GM18508 (cell line): ENCODE measurements around the gene LDLRAD3.

ENCODE experiments used
- ATAC-seq: cut with Tn5 transposase; IDR thresholded peaks from one replicate; pipeline ENCODE4 v1.9.1; 2021; ENCODE audit warnings: moderate number of reproducible peaks; ENCODE audit not compliant: insufficient read depth, unreplicated experiment

The LDLRAD3 gene

DNA sequence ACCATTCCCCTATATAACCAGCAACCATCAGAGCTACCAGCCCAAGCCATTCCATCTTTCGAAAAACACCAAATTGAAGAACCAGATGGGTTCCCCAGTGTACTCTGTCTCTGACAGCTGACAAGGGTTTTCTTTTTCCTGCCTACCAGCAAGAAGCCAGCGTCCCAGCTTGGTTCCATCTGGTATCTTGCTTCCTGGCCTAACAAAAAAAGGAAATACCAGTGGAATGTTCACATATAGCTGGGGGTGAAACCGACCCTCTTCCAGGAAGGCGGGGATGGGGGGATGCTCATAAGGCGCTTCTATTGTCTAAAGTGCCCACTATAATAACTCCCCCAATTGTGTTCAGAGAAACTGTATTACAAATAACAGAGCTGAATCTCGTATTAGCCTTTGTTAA, 172.3 kb downstream of the LDLRAD3 start:
- ATAC-seq, result no peak

DNA sequence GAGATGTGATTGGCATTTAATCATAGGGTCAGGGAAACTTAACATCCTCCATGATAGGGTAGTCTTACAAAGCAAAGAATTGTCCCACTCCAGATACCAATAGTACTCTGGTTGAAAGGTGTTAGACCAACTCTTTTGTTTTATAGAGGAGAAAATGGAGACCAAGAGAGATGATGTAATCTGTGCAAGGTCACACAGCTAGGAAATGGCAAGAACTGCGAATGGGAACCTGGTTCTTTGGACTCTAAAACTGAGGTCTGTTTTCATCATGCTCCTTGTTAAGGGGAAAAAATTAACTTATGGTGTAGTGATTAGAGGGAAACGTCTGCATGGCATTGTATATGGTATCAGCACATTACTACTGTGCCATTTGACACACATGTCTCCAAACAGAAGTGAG, 174.2 kb downstream of the LDLRAD3 start:
- no peak for ATAC-seq

DNA sequence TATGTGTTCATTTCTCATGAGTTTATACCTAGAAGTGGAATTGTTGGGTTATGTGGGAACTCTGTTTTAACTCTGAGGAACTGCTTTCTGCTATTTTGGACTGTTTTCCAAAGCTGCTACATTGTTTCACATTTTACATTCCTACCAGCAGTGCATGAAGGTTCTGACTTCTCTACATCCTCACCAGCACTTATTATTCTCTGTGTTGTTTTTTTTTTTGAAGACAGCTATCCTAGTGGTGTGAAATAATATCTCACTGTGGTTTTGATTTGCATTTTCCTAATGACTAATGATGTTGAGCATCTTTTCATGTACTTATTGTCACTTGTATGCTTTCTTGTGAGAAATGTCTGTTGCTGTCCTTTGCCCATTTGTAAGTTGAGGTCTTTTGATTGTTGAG, 175.4 kb downstream of the LDLRAD3 start:
- no peak for ATAC-seq

DNA sequence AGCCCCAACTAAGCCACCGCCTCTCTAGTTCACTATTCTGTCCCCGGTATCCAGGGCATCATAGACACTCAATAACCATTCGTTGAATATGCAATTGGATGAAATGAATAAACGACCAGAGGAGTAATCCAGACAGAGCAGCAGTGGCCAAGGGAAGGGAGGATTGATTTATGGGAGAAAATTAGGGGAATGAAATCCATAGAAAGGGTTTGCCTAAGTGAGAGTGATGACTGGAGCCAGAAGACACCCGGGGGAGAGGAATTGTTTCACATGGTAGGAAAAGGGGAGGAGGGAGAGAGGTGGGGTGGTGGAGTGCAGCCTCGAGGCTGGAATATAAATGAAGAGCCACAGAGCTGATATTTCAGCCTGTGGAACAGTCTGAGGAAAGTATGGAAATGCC, 177.2 kb downstream of the LDLRAD3 start:
- no peak for ATAC-seq

DNA sequence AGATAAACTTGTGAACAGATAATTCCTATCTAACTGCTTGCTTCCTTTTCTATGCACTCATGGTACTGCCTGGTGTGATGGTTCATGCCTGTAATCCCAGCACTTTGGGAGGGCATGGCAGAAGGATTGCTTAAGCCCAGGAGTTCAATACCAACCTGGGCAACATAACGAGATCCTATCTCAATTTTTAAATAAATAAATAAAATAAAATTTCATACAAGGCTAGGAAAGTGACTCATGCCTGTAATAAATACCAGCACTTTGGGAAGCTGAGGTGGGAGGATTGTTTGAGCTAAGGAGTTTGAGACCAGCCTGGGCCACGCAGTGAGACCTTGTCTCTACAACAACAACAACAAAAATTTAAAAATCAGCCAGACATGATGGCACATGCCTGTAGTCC, 178.8 kb downstream of the LDLRAD3 start:
- no peak for ATAC-seq

DNA sequence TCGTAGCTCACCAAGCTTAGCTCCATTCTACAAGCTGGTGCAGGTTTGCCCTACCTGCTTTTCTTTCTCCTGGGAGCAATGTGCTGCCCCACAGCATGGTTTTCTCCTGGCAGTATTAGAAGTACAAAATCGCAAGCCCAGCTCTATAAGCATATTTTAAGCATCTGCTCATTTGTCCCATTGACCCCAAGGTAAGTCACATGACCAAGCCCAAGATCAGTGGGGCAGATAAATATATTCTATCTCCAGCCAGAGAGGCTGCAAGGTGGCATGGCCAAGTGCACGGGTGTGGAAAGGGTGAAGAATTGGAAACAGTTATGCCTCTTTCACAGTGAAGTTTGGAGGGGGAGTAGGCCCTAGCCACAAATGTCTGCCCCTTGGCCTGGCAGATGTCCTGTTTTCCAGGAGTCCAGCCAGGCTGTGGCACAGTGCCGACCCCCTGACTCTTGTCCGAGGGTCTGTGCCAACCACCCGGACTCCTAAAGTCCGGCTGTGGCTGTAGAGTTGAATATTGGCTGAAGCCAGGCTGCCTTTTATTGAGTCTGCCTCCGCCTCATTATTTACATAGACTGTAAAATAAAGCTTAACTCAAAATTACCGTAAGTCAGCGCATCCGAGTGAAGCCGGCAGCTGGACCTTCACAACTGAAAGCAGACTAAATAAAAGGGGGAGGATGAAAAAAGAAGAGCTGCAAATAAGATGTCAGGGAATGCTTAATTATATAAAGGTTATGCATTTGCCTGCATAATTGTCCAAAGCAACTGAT, 179.7 kb downstream of the LDLRAD3 start:
- ATAC-seq, result no peak

DNA sequence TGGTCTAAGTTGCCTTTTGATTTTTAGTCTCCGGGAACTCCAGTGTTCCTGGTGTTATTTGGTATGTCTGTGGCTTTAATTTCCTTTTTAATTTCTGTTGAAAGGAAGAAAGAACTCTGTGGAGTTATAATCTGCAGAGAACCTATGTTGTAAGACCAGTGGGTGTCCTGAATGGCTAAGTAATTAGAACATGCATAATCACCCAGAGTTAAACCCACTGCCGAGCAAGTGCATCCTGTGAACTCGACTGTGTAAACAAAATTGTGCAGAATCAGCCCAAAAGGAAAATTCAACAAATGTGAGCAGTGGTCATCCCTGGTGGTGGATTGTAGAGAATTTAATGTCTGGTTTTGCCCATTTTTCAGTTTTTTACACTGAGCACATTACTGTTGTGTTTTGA, 182.8 kb downstream of the LDLRAD3 start:
- no peak for ATAC-seq

DNA sequence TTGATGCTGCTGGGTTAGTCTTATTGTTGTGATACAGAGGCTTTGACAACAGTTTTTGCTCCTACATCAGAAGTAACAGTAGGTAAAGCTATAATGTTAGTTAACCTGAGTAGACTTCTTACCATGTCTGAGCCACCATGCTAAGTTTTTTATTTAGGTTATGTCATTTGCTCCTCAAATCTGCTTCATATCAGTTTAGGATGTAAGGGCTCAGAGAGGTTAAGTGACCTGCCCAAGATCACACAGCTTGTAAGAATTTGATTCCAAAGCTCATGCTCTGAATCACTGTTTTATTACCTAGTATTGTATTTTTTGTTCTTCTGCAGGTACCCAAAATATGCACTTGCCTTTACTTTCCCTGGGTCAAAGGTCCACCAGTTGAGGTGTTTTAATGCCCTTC, 183.7 kb downstream of the LDLRAD3 start:
- ATAC-seq, result no peak

DNA sequence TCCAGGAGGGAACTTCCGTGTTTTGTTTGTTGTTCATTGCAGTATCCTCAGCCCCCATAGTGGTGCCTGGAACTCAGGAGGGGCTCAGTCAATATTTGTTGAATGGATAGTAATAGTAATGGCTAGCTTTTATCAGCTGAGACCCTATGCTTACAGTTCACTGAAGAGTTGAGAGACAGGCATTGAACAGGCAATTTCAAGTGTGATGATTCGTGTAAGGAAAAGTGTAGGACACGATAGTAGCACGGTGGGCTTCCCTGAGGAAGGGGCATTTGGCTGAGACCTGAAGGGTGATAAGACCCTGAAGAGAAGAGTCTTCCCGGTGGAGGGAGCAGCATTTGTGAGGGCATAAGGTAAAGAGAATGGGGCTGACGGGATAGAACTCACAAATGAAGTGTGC, 186.1 kb downstream of the LDLRAD3 start:
- ATAC-seq, result no peak

DNA sequence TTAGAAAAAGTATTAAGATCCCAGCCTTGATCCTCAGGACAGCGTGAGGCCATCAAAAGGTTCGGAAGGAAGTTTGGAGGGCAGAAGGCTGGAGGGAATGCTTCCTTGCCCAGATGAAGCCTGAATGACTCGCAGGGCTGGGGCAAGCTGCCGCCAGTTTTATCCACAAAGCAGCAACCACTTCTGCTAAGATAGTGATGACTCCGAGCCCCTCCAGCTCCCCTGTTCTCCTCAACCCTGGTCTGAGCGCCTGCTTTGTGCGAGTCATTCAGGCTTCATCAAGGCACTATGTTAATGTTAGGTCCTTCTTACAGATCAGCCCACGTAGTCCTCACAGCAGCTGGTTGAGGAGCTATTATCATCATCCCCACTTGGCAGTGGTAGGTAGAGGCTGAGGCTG, 186.5 kb downstream of the LDLRAD3 start:
- ATAC-seq, result no peak

DNA sequence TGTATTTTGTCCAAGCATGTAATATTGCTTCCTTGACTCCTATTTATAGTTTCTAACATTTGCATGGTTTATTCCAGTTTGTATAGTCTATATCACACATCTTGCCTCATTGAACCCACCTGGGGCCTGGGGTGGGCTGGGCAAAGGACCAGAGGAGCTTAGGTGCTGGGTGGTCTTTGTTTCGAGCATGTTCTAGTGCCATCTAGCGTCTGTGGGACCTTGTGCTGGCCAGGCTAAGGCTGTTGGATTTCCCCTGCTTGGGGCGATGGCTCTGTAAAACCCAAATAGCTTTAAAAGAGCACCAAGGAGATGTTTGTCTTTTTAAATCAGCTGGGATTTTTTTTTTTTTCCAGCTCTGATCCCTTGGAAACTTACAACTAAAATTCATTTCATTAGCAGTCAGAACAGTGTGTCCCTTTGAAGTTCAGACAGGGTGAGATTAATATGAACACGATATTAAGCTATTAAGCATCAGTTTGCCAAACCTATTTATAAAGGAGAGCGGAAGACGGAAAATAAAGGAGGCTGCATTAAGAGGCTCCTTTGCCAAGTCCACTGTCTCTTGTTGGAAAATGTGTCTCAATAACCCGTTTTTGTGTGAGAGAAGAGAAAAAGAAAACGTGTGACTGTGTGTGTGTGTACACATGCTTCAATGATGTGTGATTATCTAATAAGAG, 188.0 kb downstream of the LDLRAD3 start:
- no peak for ATAC-seq

DNA sequence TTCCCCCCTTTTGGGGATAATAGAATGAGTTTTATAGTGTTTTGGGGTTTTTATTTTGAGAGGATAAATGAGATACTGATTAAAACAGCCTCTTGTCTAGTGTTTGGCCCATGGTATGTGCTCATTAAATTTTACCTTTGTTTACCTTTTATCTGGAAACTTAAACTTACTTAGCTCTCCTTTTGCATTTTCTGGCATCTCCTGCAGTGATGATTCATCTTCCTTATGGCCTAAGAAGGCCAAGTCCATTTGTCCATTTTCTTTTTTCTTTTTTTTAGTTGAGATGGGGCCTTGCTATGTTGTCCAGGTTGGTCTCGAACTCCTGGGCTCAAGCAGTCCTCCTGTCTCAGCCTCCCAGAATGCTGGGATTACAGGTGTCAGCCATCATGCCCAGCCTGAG, 189.1 kb downstream of the LDLRAD3 start:
- ATAC-seq, result no peak

DNA sequence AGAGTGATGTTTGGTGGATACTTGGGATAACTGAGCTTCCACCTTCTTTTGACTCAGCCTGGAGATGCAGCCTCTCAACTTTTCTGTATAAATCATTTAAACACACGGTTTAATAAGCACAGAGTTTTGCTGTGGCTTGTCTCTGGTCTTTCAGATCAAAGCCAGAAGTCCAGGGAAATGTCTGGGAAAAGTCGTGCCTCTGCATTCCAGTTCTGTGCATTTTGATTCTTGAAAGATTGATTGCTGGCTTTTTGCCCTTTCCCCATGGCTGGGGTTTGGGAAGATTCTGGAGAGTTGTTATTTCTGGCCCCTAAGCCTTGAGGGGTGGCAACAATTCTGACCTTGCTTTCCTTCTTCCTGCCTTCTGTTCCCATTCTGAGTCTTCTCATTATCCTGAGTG, 191.2 kb downstream of the LDLRAD3 start:
- no peak for ATAC-seq

DNA sequence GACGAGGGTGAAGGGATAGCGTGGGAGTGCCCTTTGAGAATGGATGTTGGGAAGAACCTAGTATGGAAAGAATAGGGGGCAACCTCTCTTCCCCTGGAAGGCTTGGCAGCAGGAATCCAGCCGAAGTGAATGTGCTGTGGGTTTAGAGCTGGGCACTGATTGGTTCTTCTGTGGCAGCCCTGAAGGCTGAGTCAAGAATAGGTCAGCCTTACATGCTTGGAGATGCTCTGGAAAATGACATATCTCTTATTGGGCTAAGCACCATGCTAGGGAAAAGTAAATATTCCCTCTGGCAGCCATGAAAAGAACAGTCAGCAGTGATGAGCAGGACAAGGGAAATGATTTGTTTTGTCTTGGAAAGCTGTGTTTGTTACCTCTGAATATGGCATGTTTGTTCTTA, 195.9 kb downstream of the LDLRAD3 start:
- no peak for ATAC-seq

DNA sequence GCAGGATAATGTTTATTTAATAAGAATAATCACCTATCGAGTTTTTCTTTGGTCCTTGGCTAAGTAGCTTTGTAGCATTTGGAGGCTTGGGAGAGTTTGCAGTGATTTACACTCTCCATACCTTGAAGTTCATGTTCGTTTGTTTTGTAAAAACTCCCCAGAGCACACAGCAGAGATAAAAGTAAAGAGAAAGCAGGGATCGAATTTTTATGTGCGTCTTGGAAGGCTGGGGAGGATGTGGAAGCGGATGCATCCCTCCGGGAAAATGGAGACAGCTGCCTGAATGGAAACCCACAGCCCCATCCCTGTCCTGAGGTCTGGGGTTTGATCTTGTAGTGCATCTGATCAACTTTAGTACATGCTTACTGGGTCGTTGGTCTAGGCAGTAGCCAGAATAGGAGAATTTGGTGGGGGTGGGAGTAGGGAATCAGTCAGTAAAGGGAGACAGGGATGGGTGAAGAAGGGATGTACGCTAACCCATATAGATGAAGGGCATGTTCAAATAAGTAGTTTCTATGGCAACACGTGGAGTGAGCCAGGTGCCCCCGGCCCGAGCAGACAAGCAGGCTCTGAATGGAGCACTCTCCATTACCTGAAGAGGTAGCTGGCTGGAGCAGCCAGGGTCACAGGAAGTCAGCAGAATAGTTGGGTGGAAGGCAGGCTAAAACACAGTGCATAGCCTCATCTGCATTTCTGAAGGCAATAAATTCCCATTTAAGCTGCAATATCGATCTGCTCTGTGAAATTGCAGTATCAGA, 197.5 kb downstream of the LDLRAD3 start:
- no peak for ATAC-seq

DNA sequence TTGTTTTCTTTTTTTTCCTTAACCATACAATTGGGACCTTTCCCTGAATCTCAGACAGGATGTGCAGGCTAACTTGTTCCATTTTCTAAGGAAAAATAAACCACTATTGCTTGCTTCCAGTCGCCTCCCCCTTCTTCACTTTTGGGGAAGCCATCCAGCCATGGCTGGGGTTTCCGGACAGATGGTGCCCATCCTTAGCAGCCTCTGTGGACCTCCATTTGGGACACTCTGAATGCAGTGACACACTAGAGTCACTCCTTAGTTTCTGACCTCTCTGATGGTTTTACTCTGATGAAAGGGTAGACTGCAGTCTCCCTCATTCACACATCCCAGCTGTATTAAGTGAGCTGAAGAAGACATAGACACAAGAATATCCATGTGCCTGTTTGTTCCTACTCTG, 198.1 kb downstream of the LDLRAD3 start:
- ATAC-seq, result no peak

DNA sequence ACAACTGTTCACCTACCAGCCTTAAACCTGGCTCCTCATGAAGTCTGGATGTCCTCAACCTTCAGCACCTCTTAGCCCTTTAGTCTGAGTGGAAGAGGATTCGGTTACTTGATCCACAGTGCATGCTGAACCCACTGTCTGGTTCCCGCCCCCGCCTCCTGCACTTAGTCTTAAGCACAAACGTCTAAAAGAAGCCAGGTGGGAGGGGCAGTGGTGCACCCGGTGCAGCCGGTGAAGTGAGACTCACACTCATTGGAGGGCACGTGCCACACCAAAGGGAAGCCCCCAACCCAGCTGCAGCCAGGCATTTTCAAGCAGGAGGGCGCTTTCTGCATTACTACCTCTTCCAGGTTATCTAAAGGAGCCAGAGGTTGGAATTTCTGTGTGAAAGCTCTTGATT, 198.6 kb downstream of the LDLRAD3 start:
- ATAC-seq, result no peak

DNA sequence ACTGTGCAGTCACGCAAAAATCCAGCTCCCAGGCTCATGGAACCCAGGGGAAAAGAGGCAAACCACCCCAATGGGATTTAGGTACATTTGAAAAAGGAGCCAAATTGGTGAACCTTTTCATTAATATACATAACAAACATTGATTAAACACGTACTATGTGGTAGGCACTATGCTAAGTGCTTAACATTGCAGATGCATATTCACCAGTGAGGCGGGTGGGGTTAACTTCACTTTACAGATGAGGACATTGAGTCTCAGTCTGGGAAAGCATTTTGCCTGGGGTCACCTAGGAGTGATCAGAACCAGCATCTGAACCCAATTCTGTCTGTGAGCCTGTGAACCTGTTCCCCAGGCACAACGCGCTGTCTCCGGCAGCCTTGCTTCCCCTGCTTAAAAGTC, 199.0 kb downstream of the LDLRAD3 start:
- no peak for ATAC-seq

DNA sequence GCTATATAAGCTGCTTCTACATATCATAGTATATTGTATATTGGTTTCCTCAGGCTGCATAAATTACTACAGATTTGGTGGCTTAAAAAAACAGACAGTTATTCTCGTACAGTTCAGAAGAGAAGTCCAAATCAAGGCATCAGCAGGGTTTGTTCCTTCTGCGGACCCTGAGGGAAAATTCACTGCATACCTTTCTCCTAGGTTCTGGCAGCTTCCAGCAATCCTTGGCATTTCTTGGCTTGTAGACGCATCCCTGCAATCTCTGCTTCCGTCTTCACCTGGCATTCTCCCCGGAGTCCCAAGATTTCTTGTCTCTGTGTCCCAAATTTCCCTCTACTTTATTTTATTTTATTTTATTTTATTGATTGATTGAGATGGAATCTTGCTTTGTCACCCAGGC, 202.6 kb downstream of the LDLRAD3 start:
- no peak for ATAC-seq

DNA sequence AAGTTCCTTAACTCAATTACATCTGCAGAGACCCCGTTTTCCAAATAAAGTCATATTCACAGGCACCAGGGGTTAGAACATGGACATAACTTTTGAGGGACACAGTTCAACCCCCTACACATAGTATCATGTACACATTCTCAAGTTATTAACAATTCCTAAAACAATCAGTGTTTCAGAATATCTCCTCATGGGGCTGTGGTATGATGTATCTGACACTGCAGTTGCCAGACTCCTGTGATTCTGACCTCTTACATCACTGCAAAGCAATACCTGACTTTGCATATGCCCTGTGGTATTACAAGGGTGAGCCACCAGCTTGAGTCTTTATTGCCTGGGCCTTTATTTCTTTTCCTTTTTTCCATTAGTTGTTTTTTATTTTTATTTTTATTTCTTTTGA, 203.6 kb downstream of the LDLRAD3 start:
- ATAC-seq, result no peak

DNA sequence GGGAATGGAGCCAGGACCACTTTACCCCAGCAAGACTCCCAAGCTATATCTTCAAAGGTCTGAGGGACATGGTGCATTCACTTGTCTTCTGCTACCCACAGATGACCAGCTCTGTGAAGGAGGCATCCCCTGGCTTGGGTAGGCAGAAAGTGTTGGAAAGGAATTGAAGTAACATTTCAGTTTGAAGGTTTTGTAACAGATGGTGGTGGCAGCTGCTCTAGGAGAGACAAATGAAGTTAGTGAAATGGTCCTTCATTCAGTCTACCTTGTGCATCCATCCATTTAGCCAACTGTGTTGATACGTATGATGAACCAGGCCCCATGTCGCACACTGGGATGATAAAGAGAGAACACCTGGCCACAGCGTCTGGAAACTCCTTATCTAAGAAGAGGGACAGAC, 204.8 kb downstream of the LDLRAD3 start:
- ATAC-seq, result no peak
